Uterus (tissue), 4 donors: ENCODE results near the gene OGA. TPM values are rescaled to one million over a fixed set of nuclear protein-coding genes. Genes with fewer than 3 reads are reported as not detected.

Experiments used
- DNase-seq, 2 donors: peaks; one replicate each; pipeline ENCODE4 v3.0.0-alpha.2; 2019 to 2020
- H3K27ac ChIP-seq, 2 donors: fragments of 200-600 bp; sonication (generic); 1 replicate in 1 of 2; 2 replicates in 1 of 2; pipeline ENCODE4 v1.5.1; 2016 to 2018
- H3K27me3 ChIP-seq, 2 donors: fragments of 200-600 bp; sonication (generic); one replicate each; pipeline ENCODE4 v1.5.1; 2018 to 2019; ENCODE audit warnings: control low read depth in 1 of 2
- H3K36me3 ChIP-seq, 2 donors: fragments of 200-600 bp; sonication (generic); one replicate each; pipeline ENCODE4 v1.5.1; 2019; ENCODE audit warnings: control low read depth in 1 of 2
- H3K4me1 ChIP-seq, 2 donors: fragments of 200-600 bp; sonication (generic); one replicate each; pipeline ENCODE4 v1.5.1; 2018 to 2019; ENCODE audit warnings: control low read depth in 1 of 2
- H3K4me3 ChIP-seq, 2 donors: fragments of 200-600 bp; sonication (generic); 1 replicate in 1 of 2; 2 replicates in 1 of 2; pipeline ENCODE4 v1.5.1; 2018 to 2019; ENCODE audit warnings: mild to moderate bottlenecking in 1 of 2
- H3K9me3 ChIP-seq, 2 donors: fragments of 200-600 bp; sonication (generic); one replicate each; pipeline ENCODE4 v1.5.1; 2019; ENCODE audit warnings: control low read depth in 1 of 2
- POLR2A ChIP-seq, 2 donors: fragments of 450-650 bp; IDR thresholded peaks; one replicate each; pipeline ENCODE4 v1.6.1; 2016; ENCODE audit warnings: antibody characterized with exemption in 2 of 2, mild to moderate bottlenecking in 1 of 2, moderate library complexity in 1 of 2
- intact Hi-C: fragments of 100-400 bp; cut with DNase I; formaldehyde crosslinking; loops from one replicate; pipeline ENCODE4 v1.15.1; 2023; ENCODE audit warnings: low total_unique reads
- total RNA-seq, 4 donors: library from RNA; depleted of rRNA in 3 of 4; stranded (reverse); fragments of >200 nt in 3 of 4; gene quantifications; one replicate each; pipeline versions ENCODE4 v1.1.0 to v1.2.4, GENCODE V29; 2014 to 2023
- TF ChIP-seq, protein P1 (sequence below), 4 experiments: fragments of 200-600 bp in 2 of 4; fragments of 450-650 bp in 2 of 4; sonication (generic) in 2 of 4; IDR thresholded peaks; one replicate each; pipeline ENCODE4 v1.5.1; 2016 to 2019; ENCODE audit warnings: antibody characterized with exemption in 4 of 4, mild to moderate bottlenecking in 2 of 4, moderate library complexity in 1 of 4
- donor health status: DM: yes; HTN: yes; CAD: no.

The OGA gene
- total RNA-seq, 4 donors from 2014 or later = 63.5 to 181 (median 156) TPM

DNA sequence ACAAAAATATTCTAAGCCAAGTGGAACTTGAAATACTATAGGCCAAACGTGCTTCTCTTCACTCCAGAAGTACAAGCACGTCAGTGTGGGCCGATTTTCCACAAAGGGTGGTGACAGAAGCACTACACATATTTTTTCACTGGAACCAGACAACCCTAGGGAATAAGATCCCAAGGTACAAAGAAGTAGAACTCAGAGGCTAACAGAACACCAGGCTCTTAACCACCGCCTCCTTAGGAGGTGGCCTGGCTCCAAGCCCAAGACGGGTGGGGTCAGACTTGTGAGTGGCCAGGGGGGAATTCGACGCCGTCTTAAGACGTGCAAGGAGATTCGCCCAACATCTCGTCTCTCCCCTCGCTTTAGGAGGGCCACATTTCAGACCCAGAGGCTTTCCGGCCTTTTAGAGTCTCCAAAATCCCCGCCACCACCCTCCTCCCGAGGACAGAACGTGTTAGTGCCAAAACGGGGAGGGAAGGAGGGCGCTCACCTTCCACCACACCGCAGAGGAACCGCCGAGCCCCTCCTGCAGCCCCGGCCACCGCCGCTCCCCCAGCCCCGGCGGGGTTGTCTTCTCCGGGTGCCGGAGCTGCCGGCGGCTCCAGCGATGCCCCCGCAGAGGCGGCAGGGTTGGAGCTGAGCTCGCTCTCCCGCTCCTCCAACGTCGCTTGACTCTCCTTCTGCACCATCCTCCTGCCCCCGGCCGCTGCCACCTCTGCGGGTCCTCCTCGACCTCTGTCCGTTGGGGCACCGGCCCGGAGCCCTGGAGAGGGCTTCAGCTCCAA lies 716 bp downstream of the OGA start:
- no peaks in the 10 kb centered on the region for H3K27me3 ChIP-seq
- H3K4me3 ChIP-seq = peak overlapping the region; percentile 83 to 98
- TF ChIP-seq, protein P1, sequence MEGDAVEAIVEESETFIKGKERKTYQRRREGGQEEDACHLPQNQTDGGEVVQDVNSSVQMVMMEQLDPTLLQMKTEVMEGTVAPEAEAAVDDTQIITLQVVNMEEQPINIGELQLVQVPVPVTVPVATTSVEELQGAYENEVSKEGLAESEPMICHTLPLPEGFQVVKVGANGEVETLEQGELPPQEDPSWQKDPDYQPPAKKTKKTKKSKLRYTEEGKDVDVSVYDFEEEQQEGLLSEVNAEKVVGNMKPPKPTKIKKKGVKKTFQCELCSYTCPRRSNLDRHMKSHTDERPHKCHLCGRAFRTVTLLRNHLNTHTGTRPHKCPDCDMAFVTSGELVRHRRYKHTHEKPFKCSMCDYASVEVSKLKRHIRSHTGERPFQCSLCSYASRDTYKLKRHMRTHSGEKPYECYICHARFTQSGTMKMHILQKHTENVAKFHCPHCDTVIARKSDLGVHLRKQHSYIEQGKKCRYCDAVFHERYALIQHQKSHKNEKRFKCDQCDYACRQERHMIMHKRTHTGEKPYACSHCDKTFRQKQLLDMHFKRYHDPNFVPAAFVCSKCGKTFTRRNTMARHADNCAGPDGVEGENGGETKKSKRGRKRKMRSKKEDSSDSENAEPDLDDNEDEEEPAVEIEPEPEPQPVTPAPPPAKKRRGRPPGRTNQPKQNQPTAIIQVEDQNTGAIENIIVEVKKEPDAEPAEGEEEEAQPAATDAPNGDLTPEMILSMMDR (IDR thresholded peaks at IDR 0.05) = no peak
- peak; percentile 44 to 51 for TF ChIP-seq POLR2A (IDR thresholded peaks at IDR 0.05)
- no peaks in the 10 kb centered on the region for H3K36me3 ChIP-seq
- intact Hi-C loops = no loop called here
- DNase-seq = peak; percentile 86 to 93
- peak overlapping the region; percentile 87 to 95 for H3K27ac ChIP-seq
- no peaks in the 10 kb centered on the region for H3K4me1 ChIP-seq
- no peaks in the 10 kb centered on the region for H3K9me3 ChIP-seq

DNA sequence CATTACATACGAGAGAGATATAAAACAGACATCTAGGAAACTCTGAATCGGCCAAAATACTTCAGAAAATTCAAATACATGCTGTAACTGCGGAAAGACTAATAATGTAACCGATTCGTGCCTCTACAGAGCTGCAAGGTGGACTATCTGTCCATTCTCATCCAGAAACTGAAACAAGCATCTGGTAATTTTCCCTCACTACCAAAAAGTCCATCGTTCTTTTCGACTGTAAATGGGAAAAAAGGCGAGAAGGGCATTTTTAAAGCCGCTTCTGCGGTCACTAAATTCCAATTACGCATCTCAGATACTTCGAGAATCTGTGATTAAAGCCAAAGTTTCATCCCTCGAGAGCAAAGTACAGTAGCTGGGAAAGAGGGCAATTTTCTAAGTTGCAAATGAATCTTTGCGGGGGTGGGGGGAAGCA lies 1.3 kb downstream of the OGA start:
- H3K9me3 ChIP-seq = no peaks in the 10 kb centered on the region
- DNase-seq = no peak
- peak overlapping the region; percentile 87 to 95 for H3K27ac ChIP-seq
- TF ChIP-seq POLR2A (IDR thresholded peaks at IDR 0.05) = no peak
- TF ChIP-seq, protein P1 (IDR thresholded peaks at IDR 0.05) = no peak
- H3K36me3 ChIP-seq = no peaks in the 10 kb centered on the region
- H3K4me3 ChIP-seq = peak overlapping the region; percentile 83 to 98
- H3K4me1 ChIP-seq = no peaks in the 10 kb centered on the region
- intact Hi-C loops = no loop called here
- H3K27me3 ChIP-seq = no peaks in the 10 kb centered on the region

DNA sequence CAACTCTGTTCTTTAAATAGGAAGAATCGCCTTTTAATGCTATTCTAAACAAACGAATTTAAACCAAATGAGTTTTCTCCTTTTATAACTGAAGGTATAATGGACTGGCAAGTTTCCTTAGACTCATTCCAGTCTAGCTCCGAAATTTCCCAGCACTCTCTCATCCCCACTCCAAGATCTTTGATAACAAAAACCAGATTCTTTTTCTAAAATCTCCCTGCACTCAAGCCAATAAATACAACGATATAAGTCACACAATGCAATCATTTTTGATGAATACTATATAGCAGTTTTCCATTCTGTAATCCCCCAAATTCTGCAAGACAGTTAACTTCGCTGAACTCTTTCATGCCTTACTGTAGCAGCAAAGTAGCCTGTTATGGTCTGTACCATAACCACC lies 1.9 kb downstream of the OGA start:
- H3K4me1 ChIP-seq = no peaks in the 10 kb centered on the region
- intact Hi-C loops = no loop called here
- H3K27ac ChIP-seq = peak overlapping the region in 1 of 2 donors; percentile 95

DNA sequence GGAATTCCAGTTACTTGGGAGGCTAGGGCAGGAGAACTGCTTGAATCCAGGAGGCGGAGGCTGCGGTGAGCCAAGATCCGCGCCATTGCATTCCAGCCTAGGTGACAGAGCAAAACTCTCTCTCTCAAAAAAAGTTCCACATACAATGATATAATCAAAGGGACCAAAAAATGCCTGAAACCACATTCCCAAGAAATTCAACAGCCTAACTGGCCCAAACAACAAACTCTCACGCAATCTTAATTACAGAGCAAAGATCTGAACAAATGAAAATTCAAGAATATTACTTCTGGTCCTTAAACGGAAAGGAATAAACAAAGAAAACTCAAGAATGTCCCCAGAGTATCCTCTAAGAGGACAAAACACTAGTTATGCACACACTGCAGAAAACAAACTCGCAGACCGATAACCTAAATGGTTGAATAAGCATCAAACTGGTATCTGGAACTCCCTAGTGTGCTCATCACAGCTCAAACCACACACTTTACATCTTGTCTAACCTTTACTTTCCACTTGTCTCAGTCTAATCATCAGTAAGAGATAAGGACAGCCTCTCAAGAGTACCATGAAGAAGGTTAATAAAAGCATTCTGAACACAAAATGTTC lies 3.7 kb downstream of the OGA start:
- Histone ChIP-seq H3K27me3 (no peaks in the 10 kb centered on the region), H3K27ac (no peak overlapping the region), H3K9me3 (no peaks in the 10 kb centered on the region), H3K4me3 (peak overlapping the region; percentile 83 to 98), H3K4me1 (no peaks in the 10 kb centered on the region), H3K36me3 (no peaks in the 10 kb centered on the region)
- DNase-seq = no peak
- intact Hi-C loops = no loop called here
- TF ChIP-seq POLR2A (IDR thresholded peaks at IDR 0.05) = no peak
- TF ChIP-seq, protein P1 (IDR thresholded peaks at IDR 0.05) = no peak

More for the DNA sequence above, 1.9 kb downstream of the OGA start:
- DNase-seq = no peak
- Histone ChIP-seq H3K4me3 (peak overlapping the region; percentile 83 to 98), H3K27me3 (no peaks in the 10 kb centered on the region), H3K36me3 (no peaks in the 10 kb centered on the region), H3K9me3 (no peaks in the 10 kb centered on the region)
- TF ChIP-seq, protein P1 (IDR thresholded peaks at IDR 0.05) = no peak
- TF ChIP-seq POLR2A (IDR thresholded peaks at IDR 0.05) = no peak

DNA sequence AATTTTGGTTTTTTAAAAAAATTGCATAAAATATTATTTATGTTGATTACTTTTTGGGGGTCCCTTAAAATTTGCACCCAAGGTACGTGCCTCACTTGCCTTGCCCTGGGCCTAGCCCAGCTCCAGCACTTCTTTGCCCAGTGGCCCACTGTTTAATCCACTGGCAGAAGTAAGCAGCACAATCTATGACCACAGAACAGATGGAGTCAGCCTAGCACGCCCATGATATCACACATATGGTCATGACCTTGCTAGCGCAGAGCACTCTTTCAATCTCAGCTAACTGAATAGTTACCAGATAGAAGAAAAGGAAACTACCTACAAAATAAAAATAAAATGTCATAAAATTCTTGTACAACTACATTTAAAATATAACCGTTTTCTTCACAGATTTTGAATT lies 5.6 kb downstream of the OGA start:
- TF ChIP-seq, protein P1 (IDR thresholded peaks at IDR 0.05) = no peak
- no peak for TF ChIP-seq POLR2A (IDR thresholded peaks at IDR 0.05)
- intact Hi-C loops = no loop called here
- Histone ChIP-seq H3K9me3 (no peaks in the 10 kb centered on the region), H3K27me3 (no peaks in the 10 kb centered on the region), H3K27ac (no peak overlapping the region), H3K36me3 (no peaks in the 10 kb centered on the region), H3K4me1 (no peaks in the 10 kb centered on the region), H3K4me3 (no peak overlapping the region)
- DNase-seq = no peak
